HG02678 (cell line): ENCODE results near the gene PWP1.
"Not testable (repeated sequence)": the region's sequence is repeated elsewhere in the genome, so short reads cannot be mapped to it uniquely, and the experiment has no call there.

Experiments used
- ATAC-seq: cut with Tn5 transposase; IDR thresholded peaks from one replicate; pipeline ENCODE4 v1.9.1; 2021; ENCODE audit warnings: mild to moderate bottlenecking, moderate library complexity; ENCODE audit not compliant: unreplicated experiment

The PWP1 gene

GRCh38 chr12:107667464-107667863 lies 18.1 kb upstream of the PWP1 start:
- ATAC-seq, result no peak

- ATAC-seq, result no peak
These were observed 17.1 kb upstream of the PWP1 start for GRCh38 chr12:107668320-107669098.

GRCh38 chr12:107669946-107670345 lies 15.7 kb upstream of the PWP1 start:
- ATAC-seq, result no peak

- no peak for ATAC-seq
These were observed 14.5 kb upstream of the PWP1 start for GRCh38 chr12:107670999-107671643.

- ATAC-seq, result no peak
These were observed 7.9 kb upstream of the PWP1 start for GRCh38 chr12:107677671-107678070.

GRCh38 chr12:107679336-107679735 lies 6.3 kb upstream of the PWP1 start:
- no peak for ATAC-seq

GRCh38 chr12:107681455-107681835 lies 4.2 kb upstream of the PWP1 start:
- no peak for ATAC-seq

GRCh38 chr12:107681836-107682820 lies 3.5 kb upstream of the PWP1 start:
- no peak for ATAC-seq

GRCh38 chr12:107684029-107684795 lies 1.4 kb upstream of the PWP1 start:
- ATAC-seq, result no peak

GRCh38 chr12:107684990-107685359 lies 624 bp upstream of the PWP1 start:
- ATAC-seq, result no peak

GRCh38 chr12:107695772-107696171 lies 10.2 kb downstream of the PWP1 start:
- not testable (repeated sequence) for ATAC-seq

GRCh38 chr12:107702106-107702505 lies 16.5 kb downstream of the PWP1 start:
- ATAC-seq, result no peak

GRCh38 chr12:107704041-107704440 lies 18.4 kb downstream of the PWP1 start:
- no peak for ATAC-seq

- not testable (repeated sequence) for ATAC-seq
These were observed 19.9 kb downstream of the PWP1 start for GRCh38 chr12:107705522-107705921.

GRCh38 chr12:107715780-107716179 lies 30.2 kb downstream of the PWP1 start:
- ATAC-seq, result no peak

- ATAC-seq, result no peak
These were observed 33.0 kb downstream of the PWP1 start for GRCh38 chr12:107718606-107719005.

- not testable (repeated sequence) for ATAC-seq
These were observed 41.7 kb downstream of the PWP1 start for GRCh38 chr12:107727327-107727726.

- not testable (repeated sequence) for ATAC-seq
These were observed 42.1 kb downstream of the PWP1 start for GRCh38 chr12:107727742-107728141.

- no peak for ATAC-seq
These were observed 45.2 kb downstream of the PWP1 start for GRCh38 chr12:107730618-107731341.

GRCh38 chr12:107731366-107731765 lies 45.8 kb downstream of the PWP1 start:
- ATAC-seq, result no peak
